GM21786 (cell line): Measurements from ENCODE around the gene GPR143.

Experiments
- ATAC-seq: cut with Tn5 transposase; IDR thresholded peaks from one replicate; pipeline ENCODE4 v1.9.1; 2021; ENCODE audit not compliant: unreplicated experiment

The GPR143 gene

GRCh38 chrX:9676738-9677097, 88.9 kb downstream of the GPR143 start:
- no peak for ATAC-seq

GRCh38 chrX:9676306-9676705, 89.3 kb downstream of the GPR143 start:
- no peak for ATAC-seq
